ENCODE measurements around the gene ZNRF1. TPM values are rescaled to one million over a fixed set of nuclear protein-coding genes. Genes with fewer than 3 reads are reported as not detected.
A peak's percentile ranks its signal among the peaks of the same experiment; 100 is the strongest.

The ZNRF1 gene
- total and polyA plus RNA-seq, 7 donors = 10.6 to 33.0 (median 16.9) TPM

DNA sequence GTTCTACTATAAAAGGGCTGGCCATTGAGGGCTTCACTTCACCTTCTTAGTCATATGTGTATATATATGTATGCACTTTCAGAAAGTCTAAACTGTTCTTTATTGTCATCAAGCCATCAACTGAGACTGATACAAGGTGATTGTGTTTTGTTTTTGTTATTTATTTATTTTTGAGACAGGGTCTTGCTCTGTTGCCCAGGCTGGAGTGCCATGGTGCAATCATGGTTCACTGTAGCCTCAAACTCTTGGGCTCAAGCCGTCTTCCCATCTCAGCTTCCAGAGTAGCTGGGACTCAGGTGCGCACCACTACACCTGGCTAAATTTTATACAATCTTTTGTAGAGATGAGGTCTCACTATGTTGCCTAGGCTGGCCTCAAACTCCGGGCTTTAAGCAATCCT, 5.6 kb downstream of the ZNRF1 start:
- TF ChIP-seq POLR2A (IDR thresholded peaks at IDR 0.05) (no peak), EP300 (IDR thresholded peaks at IDR 0.05) (no peak), POLR2AphosphoS5 (IDR thresholded peaks at IDR 0.05) (no peak)
- TF ChIP-seq, protein P1, sequence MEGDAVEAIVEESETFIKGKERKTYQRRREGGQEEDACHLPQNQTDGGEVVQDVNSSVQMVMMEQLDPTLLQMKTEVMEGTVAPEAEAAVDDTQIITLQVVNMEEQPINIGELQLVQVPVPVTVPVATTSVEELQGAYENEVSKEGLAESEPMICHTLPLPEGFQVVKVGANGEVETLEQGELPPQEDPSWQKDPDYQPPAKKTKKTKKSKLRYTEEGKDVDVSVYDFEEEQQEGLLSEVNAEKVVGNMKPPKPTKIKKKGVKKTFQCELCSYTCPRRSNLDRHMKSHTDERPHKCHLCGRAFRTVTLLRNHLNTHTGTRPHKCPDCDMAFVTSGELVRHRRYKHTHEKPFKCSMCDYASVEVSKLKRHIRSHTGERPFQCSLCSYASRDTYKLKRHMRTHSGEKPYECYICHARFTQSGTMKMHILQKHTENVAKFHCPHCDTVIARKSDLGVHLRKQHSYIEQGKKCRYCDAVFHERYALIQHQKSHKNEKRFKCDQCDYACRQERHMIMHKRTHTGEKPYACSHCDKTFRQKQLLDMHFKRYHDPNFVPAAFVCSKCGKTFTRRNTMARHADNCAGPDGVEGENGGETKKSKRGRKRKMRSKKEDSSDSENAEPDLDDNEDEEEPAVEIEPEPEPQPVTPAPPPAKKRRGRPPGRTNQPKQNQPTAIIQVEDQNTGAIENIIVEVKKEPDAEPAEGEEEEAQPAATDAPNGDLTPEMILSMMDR (IDR thresholded peaks at IDR 0.05) = no peak
- Histone ChIP-seq H3K4me3 (no peak overlapping the region), H3K9me3 (no peaks in the 10 kb centered on the region), H3K27me3 (no peaks in the 10 kb centered on the region), H3K36me3 (no peaks in the 10 kb centered on the region), H3K27ac (peak overlapping the region in 2 of 4 donors; percentile 3 to 46), H3K4me1 (peaks cover 0 to 54% (median 41%) of the 10 kb centered on the region in 4 donors)
- 96 to 97% methylated on average over 3 of the region's 3 CpGs for WGBS, 2 donors
- intact Hi-C loops (cut with DNase I) = loop anchor here (5.0 kb wide), 1 partner anchor 53 kb away; no protein-coding TSS in a partner anchor
- DNase-seq = no peak

DNA sequence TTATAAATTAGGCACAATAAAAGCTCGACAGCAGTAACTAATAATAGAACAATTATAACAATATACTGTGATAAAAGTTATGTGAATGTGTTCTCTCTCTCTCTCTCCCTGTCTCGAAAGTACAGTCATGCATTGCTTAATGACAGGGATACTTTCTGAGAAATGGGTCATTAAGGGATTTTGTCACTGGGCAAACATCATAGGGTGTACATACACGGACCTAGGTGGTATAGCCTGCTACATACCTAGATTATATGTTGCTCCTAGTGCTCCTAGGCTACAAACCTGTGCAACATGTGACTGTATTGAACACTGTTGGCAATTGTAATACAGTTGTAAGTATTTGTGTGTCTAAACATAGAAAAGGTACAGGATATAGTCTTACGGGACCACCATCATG, 6.9 kb downstream of the ZNRF1 start:
- TF ChIP-seq, protein P1 (IDR thresholded peaks at IDR 0.05) = no peak
- no peak for TF ChIP-seq POLR2AphosphoS5 (IDR thresholded peaks at IDR 0.05)
- TF ChIP-seq EP300 (IDR thresholded peaks at IDR 0.05) = no peak
- no peak for TF ChIP-seq POLR2A (IDR thresholded peaks at IDR 0.05)
- Histone ChIP-seq H3K36me3 (no peaks in the 10 kb centered on the region), H3K27ac (peak overlapping the region in 2 of 4 donors; percentile 3 to 46), H3K4me1 (peaks cover 0 to 50% (median 37%) of the 10 kb centered on the region in 4 donors), H3K4me3 (no peak overlapping the region), H3K9me3 (no peaks in the 10 kb centered on the region), H3K27me3 (no peaks in the 10 kb centered on the region)
- no peak for DNase-seq
- WGBS, 2 donors = 83 to 89% methylated on average over 4 of the region's 4 CpGs
- intact Hi-C loops (cut with DNase I) = no loop called here

DNA sequence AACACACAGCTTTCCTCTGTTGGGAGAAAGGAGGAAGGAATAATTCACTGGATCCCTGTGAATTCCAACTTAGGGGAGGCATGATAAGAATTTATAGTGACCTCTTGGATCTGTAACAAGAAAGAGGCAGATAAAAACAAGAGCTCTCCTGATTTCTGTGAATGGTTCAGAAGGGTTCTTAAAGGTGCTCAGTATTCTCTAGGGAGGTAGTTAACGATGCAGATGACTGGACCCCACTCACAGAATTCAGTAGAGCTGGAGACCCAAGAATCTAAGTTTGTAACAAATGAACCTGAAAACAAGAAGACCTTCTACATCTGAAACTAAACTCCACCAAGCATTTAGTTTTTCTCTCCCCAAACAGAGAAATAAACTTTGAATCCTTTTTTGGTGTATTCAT, 8.6 kb downstream of the ZNRF1 start:
- peak overlapping the region in 2 of 4 donors; percentile 4 to 35 for H3K27ac ChIP-seq
- no peak overlapping the region for H3K4me3 ChIP-seq
- DNase-seq = no peak
- no peaks in the 10 kb centered on the region for H3K36me3 ChIP-seq
- H3K4me1 ChIP-seq = peaks cover 0 to 50% (median 40%) of the 10 kb centered on the region in 4 donors
- no peaks in the 10 kb centered on the region for H3K27me3 ChIP-seq
- WGBS, 2 donors = 64 to 92% methylated on average over 1 of the region's 1 CpG
- intact Hi-C loops (cut with DNase I) = no loop called here
- TF ChIP-seq EP300 (IDR thresholded peaks at IDR 0.05) = no peak
- no peaks in the 10 kb centered on the region for H3K9me3 ChIP-seq

DNA sequence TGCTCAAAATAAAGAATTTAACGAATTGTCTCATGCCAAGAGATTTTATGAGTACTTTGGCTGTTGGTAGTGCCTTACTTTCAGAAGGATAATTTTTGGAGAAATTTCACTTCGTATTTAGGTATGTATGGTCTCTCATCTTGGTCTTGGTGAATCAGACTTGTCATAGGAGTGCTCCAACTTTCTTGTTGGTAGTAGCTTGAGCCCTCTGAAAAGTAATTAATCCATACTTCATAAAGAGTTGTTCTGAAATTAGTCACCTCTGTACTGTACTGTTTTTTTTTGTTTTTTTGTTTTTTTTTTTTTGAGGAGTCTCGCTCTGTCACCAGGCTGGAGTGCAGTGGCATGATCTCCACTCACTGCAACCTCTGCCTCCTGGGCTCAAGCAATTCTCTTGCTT, 11.6 kb downstream of the ZNRF1 start:
- Histone ChIP-seq H3K9me3 (no peaks in the 10 kb centered on the region), H3K36me3 (no peaks in the 10 kb centered on the region), H3K27me3 (no peaks in the 10 kb centered on the region), H3K4me1 (peaks cover 0 to 56% (median 44%) of the 10 kb centered on the region in 4 donors), H3K4me3 (no peak overlapping the region), H3K27ac (peak overlapping the region in 2 of 4 donors; percentile 82 to 83)
- intact Hi-C loops (cut with DNase I) = no loop called here
- TF ChIP-seq, protein P1 (IDR thresholded peaks at IDR 0.05) = no peak
- TF ChIP-seq EP300 (IDR thresholded peaks at IDR 0.05) = no peak
- no peak for TF ChIP-seq POLR2A (IDR thresholded peaks at IDR 0.05)
- TF ChIP-seq POLR2AphosphoS5 (IDR thresholded peaks at IDR 0.05) = no peak
- 75 to 87% methylated on average over 3 of the region's 3 CpGs for WGBS, 2 donors
- no peak for DNase-seq

DNA sequence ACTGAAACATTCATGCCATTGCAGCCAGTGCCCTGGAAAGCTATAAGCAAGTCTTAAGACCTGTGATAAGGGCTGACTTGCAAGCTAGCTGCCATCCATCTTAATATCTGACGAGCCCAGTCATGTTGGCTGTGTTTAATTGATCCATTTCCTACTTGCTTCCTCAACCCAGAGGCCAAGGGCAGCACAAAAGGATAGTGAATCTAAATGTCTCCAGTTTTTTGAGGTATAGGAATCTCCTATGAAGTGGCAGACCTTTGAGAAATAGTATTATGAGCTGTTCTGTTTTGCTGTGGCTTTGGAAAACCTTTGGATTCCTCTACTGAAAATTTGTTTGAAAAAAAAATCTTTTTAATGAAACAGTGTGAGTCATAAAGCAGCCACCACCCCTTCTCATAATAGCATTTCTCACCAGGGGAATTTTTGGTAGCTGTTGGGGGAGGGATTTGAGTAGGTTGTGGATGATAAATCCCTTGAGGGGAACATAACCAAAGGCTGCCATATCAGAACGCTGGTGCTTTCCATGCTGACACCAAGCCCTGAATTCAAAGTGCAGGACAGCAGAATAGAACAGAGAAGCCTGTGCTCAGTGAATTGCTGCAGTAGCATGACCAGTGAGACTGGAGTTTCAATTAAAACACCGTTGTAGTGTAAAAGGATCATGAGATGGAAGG, 12.9 kb downstream of the ZNRF1 start:
- H3K36me3 ChIP-seq = no peaks in the 10 kb centered on the region
- no peak for DNase-seq
- no peaks in the 10 kb centered on the region for H3K27me3 ChIP-seq
- H3K27ac ChIP-seq = peak overlapping the region; percentile 69 to 83 (median 82)
- H3K9me3 ChIP-seq = no peaks in the 10 kb centered on the region
- TF ChIP-seq, protein P1 (IDR thresholded peaks at IDR 0.05) = no peak
- TF ChIP-seq EP300 (IDR thresholded peaks at IDR 0.05) (no peak), POLR2AphosphoS5 (IDR thresholded peaks at IDR 0.05) (peak in 2 of 4 donors; percentile 8 to 62)
- peaks cover 0 to 58% (median 45%) of the 10 kb centered on the region in 4 donors for H3K4me1 ChIP-seq
- 48 to 61% methylated on average over 3 of the region's 3 CpGs for WGBS, 2 donors
- H3K4me3 ChIP-seq = no peak overlapping the region
- intact Hi-C loops (cut with DNase I) = no loop called here
